SK-N-SH (cell line): ENCODE data around the gene POLR2B. TPM values are rescaled to one million over a fixed set of nuclear protein-coding genes. Genes with fewer than 3 reads are reported as not detected.

Source experiments
- CTCF ChIA-PET: fragments of 300-600, 350-600 bp; formaldehyde crosslinking; extraction: SDS; loops from one replicate; lab custom pipeline; 2021; lab: Yijun Ruan, JAX
- POLR2A ChIA-PET: fragments of 350-600 bp; sonication (Branson Sonifier 250); formaldehyde crosslinking; extraction: SDS; loops from one replicate; lab custom pipeline; 2020; ENCODE audit warnings: antibody characterized with exemption, inconsistent platforms; lab: Yijun Ruan, JAX
- DNase-seq: peaks from one replicate; pipeline ENCODE4 v3.0.0; 2012
- H2AFZ ChIP-seq: fragments of 200-600 bp; sonication (generic); 2 replicates; pipeline ENCODE4 v1.8.1; 2016; ENCODE audit warnings: antibody characterized with exemption, mild to moderate bottlenecking, low read depth
- H3F3A ChIP-seq: fragments of 200-600 bp; sonication (generic); replicated peaks from 2 replicates; pipeline ENCODE3; 2016; ENCODE audit warnings: antibody characterized with exemption, mild to moderate bottlenecking; ENCODE audit not compliant: insufficient read depth
- H3K27ac ChIP-seq, 2 experiments: fragments of 200-500 bp in 1 of 2; fragments of 200-600 bp in 1 of 2; sonication (Bioruptor generic) in 1 of 2; sonication (generic), shearing (Covaris generic) in 1 of 2; 2 replicates each; pipeline versions ENCODE4 v1.5.1 to v1.6.1; 2014 to 2016; ENCODE audit warnings: low read depth in 2 of 2, inconsistent platforms in 1 of 2, low read length in 1 of 2, mild to moderate bottlenecking in 1 of 2, mixed read lengths in 1 of 2
- H3K27me3 ChIP-seq: fragments of 200-600 bp; sonication (generic), shearing (Covaris generic); 2 replicates; pipeline ENCODE4 v1.6.1; 2016; ENCODE audit warnings: mixed run types; ENCODE audit not compliant: insufficient read depth
- H3K36me3 ChIP-seq, 2 experiments: fragments of 200-500 bp in 1 of 2; fragments of 200-600 bp in 1 of 2; sonication (Bioruptor generic) in 1 of 2; sonication (generic) in 1 of 2; replicated peaks in 1 of 2; 2 replicates each; pipeline versions ENCODE3 to v1.5.1; 2014 to 2016; ENCODE audit warnings: low read length in 1 of 2, mild to moderate bottlenecking in 1 of 2; ENCODE audit not compliant: insufficient read depth in 2 of 2, control insufficient read depth in 1 of 2
- H3K4me1 ChIP-seq, 2 experiments: fragments of 200-500 bp in 1 of 2; fragments of 200-600 bp in 1 of 2; sonication (Bioruptor generic) in 1 of 2; sonication (generic), shearing (Covaris generic) in 1 of 2; 2 replicates each; pipeline versions ENCODE4 v1.5.1 to v1.6.1; 2014 to 2016; ENCODE audit warnings: low read depth in 1 of 2, low read length in 1 of 2, mixed run types in 1 of 2; ENCODE audit not compliant: insufficient read depth in 2 of 2, control insufficient read depth in 1 of 2
- H3K4me2 ChIP-seq: fragments of 200-600 bp; sonication (generic), shearing (Covaris generic); 2 replicates; pipeline ENCODE4 v1.6.1; 2017; ENCODE audit warnings: mixed run types
- H3K4me3 ChIP-seq, 2 experiments: fragments of 200-500 bp in 1 of 2; fragments of 200-600 bp in 1 of 2; sonication (Bioruptor generic) in 1 of 2; sonication (generic), shearing (Covaris generic) in 1 of 2; 2 replicates each; pipeline versions ENCODE4 v1.5.1 to v1.8.1; 2014 to 2016; ENCODE audit warnings: low read depth in 2 of 2, inconsistent platforms in 1 of 2, low read length in 1 of 2, mild to moderate bottlenecking in 1 of 2, mixed read lengths in 1 of 2, moderate library complexity in 1 of 2
- H3K79me2 ChIP-seq: fragments of 200-600 bp; sonication (generic); 2 replicates; pipeline ENCODE4 v1.8.1; 2017; ENCODE audit warnings: mild to moderate bottlenecking; ENCODE audit not compliant: insufficient read depth
- H3K9ac ChIP-seq: fragments of 200-600 bp; sonication (generic); 2 replicates; pipeline ENCODE4 v1.6.1; 2017; ENCODE audit warnings: mixed run types
- H3K9me2 ChIP-seq: fragments of 200-600 bp; sonication (generic); 2 replicates; pipeline ENCODE4 v1.6.1; 2017; ENCODE audit warnings: mixed run types
- H3K9me3 ChIP-seq: fragments of 200-600 bp; sonication (generic); 2 replicates; pipeline ENCODE4 v1.6.1; 2017; ENCODE audit warnings: mixed run types, mild to moderate bottlenecking, moderate library complexity
- H4K20me1 ChIP-seq: fragments of 200-600 bp; sonication (generic); 2 replicates; pipeline ENCODE4 v1.6.1; 2017; ENCODE audit warnings: mild to moderate bottlenecking, mixed run types; ENCODE audit not compliant: insufficient read depth
- FOSL2 ChIP-seq: IDR thresholded peaks from 2 replicates; pipeline ENCODE4 v1.4.0; 2012; ENCODE audit warnings: low read depth, mild to moderate bottlenecking, moderate library complexity, borderline replicate concordance
- GABPA ChIP-seq: IDR thresholded peaks from 2 replicates; pipeline ENCODE4 v1.4.0; 2012; ENCODE audit warnings: low read depth, mild to moderate bottlenecking
- JUND ChIP-seq: IDR thresholded peaks from 2 replicates; pipeline ENCODE4 v1.4.0; 2012
- NRF1 ChIP-seq: IDR thresholded peaks from 2 replicates; pipeline ENCODE4 v1.6.1; 2012; ENCODE audit warnings: low read depth, mild to moderate bottlenecking, low read length
- RAD21 ChIP-seq: IDR thresholded peaks from 2 replicates; pipeline ENCODE4 v1.6.1; 2012; ENCODE audit warnings: mild to moderate bottlenecking, low read length
- RCOR1 ChIP-seq: fragments of 150-350 bp; IDR thresholded peaks from 2 replicates; pipeline ENCODE4 v1.6.1; 2017; ENCODE audit warnings: antibody characterized with exemption, low read length
- RFX5 ChIP-seq: IDR thresholded peaks from 2 replicates; pipeline ENCODE4 v1.6.1; 2012; ENCODE audit warnings: mild to moderate bottlenecking, improper control_type of control experiment, low read length
- SIN3A ChIP-seq: IDR thresholded peaks from 2 replicates; pipeline ENCODE4 v1.6.1; 2012; ENCODE audit warnings: low read depth, mild to moderate bottlenecking, low read length, moderate library complexity, borderline replicate concordance
- TAF1 ChIP-seq: IDR thresholded peaks from 2 replicates; pipeline ENCODE4 v1.6.1; 2012; ENCODE audit warnings: low read depth, mild to moderate bottlenecking, low read length, moderate library complexity, borderline replicate concordance
- TCF12 ChIP-seq: IDR thresholded peaks from 2 replicates; pipeline ENCODE4 v1.4.0; 2012
- TEAD4 ChIP-seq: IDR thresholded peaks from 2 replicates; pipeline ENCODE4 v1.4.0; 2012; ENCODE audit warnings: mild to moderate bottlenecking, borderline replicate concordance; ENCODE audit not compliant: insufficient read depth
- YY1 ChIP-seq: IDR thresholded peaks from 2 replicates; pipeline ENCODE4 v1.4.0; 2012; ENCODE audit warnings: low read depth, mild to moderate bottlenecking
- WGBS: methylation state at CpG from one replicate; pipeline ENCODE4 v1.1.6; 2017; ENCODE audit warnings: low lambda C conversion rate; 5-methylcytosine and 5-hydroxymethylcytosine counted together
- polyA plus RNA-seq, 3 experiments: library from polyadenylated mRNA; depleted of rRNA; stranded (reverse); fragments of >200 nt; gene quantifications; 2 replicates each; pipeline ENCODE4 v1.2.3, GENCODE V29; 2012
- TF ChIP-seq, protein P1 (sequence below): IDR thresholded peaks from 2 replicates; pipeline ENCODE4 v1.4.0; 2012; ENCODE audit warnings: low read depth, borderline replicate concordance
- TF ChIP-seq, protein P2 (sequence below): IDR thresholded peaks from 2 replicates; pipeline ENCODE4; 2012

The POLR2B gene
- polyA plus RNA-seq, 1 of the 3 experiments (the other 2 are of a cell fraction) = 58.5 TPM

DNA sequence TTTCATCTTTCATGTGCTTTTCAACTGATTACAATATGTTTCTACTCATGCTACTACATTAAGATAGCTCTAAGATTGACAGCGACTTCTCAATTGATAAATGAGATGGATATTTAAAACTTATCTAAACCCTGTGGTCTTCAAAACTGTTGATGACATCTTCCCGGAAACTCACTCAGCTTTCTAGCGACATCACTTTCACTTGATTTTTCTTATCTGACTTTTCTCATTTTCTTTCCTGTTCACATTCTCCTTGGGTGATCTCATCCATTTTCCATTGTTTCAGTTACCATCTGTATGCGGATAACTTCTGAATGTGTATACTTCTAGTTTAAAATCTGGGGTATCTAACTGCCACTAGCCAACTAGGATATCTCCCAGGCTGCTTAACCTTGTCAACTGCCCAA lies 3.1 kb downstream of the POLR2B start:
- H3K9ac ChIP-seq = peak overlapping the region; percentile 67
- TF ChIP-seq FOSL2 = 0 out of 2 replicates have a peak, but pooled peaks have one; percentile 5
- peak; percentile 39; the same call in 1 of the 2 replicates for TF ChIP-seq TCF12
- peak; percentile 54 for TF ChIP-seq JUND
- no peak for TF ChIP-seq GABPA
- TF ChIP-seq, protein P1, sequence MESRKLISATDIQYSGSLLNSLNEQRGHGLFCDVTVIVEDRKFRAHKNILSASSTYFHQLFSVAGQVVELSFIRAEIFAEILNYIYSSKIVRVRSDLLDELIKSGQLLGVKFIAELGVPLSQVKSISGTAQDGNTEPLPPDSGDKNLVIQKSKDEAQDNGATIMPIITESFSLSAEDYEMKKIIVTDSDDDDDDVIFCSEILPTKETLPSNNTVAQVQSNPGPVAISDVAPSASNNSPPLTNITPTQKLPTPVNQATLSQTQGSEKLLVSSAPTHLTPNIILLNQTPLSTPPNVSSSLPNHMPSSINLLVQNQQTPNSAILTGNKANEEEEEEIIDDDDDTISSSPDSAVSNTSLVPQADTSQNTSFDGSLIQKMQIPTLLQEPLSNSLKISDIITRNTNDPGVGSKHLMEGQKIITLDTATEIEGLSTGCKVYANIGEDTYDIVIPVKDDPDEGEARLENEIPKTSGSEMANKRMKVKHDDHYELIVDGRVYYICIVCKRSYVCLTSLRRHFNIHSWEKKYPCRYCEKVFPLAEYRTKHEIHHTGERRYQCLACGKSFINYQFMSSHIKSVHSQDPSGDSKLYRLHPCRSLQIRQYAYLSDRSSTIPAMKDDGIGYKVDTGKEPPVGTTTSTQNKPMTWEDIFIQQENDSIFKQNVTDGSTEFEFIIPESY = no peak
- TF ChIP-seq, protein P2, sequence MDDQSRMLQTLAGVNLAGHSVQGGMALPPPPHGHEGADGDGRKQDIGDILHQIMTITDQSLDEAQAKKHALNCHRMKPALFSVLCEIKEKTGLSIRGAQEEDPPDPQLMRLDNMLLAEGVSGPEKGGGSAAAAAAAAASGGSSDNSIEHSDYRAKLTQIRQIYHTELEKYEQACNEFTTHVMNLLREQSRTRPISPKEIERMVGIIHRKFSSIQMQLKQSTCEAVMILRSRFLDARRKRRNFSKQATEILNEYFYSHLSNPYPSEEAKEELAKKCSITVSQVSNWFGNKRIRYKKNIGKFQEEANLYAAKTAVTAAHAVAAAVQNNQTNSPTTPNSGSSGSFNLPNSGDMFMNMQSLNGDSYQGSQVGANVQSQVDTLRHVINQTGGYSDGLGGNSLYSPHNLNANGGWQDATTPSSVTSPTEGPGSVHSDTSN = peak; percentile 23; the same call in 1 of the 2 replicates
- peak; percentile 38; the same call in 1 of the 2 replicates for TF ChIP-seq TEAD4
- no peak for TF ChIP-seq YY1
- TF ChIP-seq RAD21 = no peak
- TF ChIP-seq, all 33 proteins: peak for 5
- Histone ChIP-seq H3K4me3 (peak overlapping the region; percentile 4 to 99; a peak in 3 of 4 replicates), H3F3A (peaks cover 26% of the 10 kb centered on the region), H4K20me1 (peaks cover 63% of the 10 kb centered on the region), H3K79me2 (peaks cover 90% of the 10 kb centered on the region), H3K27ac (peak overlapping the region in 1 of 2 experiments; percentile 83; a peak in 2 of 4 replicates), H3K36me3 (peaks cover 18 to 48% of the 10 kb centered on the region in 2 experiments), H3K27me3 (no peaks in the 10 kb centered on the region), H3K9me3 (no peaks in the 10 kb centered on the region), H3K4me1 (peaks cover 2 to 9% of the 10 kb centered on the region in 2 experiments), H3K4me2 (peak overlapping the region; percentile 92), H2AFZ (no peak overlapping the region), H3K9me2 (no peaks in the 10 kb centered on the region)
- ChIA-PET CTCF (interaction anchor here (1.0 to 1.4 kb wide), 2 partner anchors 10 to 56 kb away, joined by 3 to 5 read pairs; no protein-coding TSS in a partner anchor), POLR2A (no interaction called here)
- WGBS = 22% methylated on average over 4 of the region's 4 CpGs
- no peak for DNase-seq

DNA sequence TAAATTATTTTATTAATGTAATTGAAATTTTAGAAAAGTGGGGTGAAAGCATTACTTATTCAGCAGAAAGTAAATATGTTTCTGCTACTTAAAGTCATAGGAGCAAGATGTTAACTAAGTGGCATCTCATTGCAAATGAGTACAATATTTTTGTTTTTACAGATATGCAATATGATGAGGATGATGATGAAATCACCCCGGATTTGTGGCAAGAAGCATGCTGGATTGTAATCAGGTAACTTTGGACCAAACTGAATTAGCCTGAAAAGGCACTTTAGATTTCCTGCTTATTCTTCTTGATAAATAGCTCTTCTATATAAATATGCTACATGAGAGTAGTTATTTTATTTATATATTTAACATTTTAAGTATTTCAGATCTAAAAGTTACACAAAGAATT lies 7.5 kb downstream of the POLR2B start:
- CTCF ChIA-PET = no interaction called here
- 49% methylated on average over 1 of the region's 1 CpG for WGBS

More for the DNA sequence above, 7.5 kb downstream of the POLR2B start:
- Histone ChIP-seq H3K4me2 (no peak overlapping the region), H4K20me1 (peaks cover 55% of the 10 kb centered on the region), H3K36me3 (peaks cover 50 to 82% of the 10 kb centered on the region in 2 experiments), H3K9me2 (no peaks in the 10 kb centered on the region), H3K4me1 (peaks cover 2 to 5% of the 10 kb centered on the region in 2 experiments), H3K4me3 (no peak overlapping the region), H3F3A (peaks cover 30% of the 10 kb centered on the region), H3K9me3 (no peaks in the 10 kb centered on the region), H2AFZ (no peak overlapping the region), H3K9ac (no peak overlapping the region), H3K27ac (peak overlapping the region in 1 of 2 experiments; percentile 67; a peak in 1 of 4 replicates), H3K79me2 (peaks cover 99% of the 10 kb centered on the region), H3K27me3 (no peaks in the 10 kb centered on the region)
- no peak for DNase-seq
- TF ChIP-seq SIN3A (no peak), RFX5 (no peak), RAD21 (no peak), NRF1 (no peak), TAF1 (no peak), RCOR1 (no peak)
- POLR2A ChIA-PET = no interaction called here
